Brain microvascular endothelial cell (primary cell): ENCODE results near the gene LRRN4.

Source experiments
- DNase-seq: peaks from one replicate; pipeline ENCODE4 v3.0.0-alpha.2; 2020
- H3K27ac ChIP-seq: fragments of 250-450 bp; sonication (Bioruptor Pico); 2 replicates; pipeline ENCODE4 v1.5.1; 2020; ENCODE audit warnings: mild to moderate bottlenecking, moderate library complexity
- H3K27me3 ChIP-seq: fragments of 250-450 bp; sonication (Bioruptor Pico); replicated peaks from 2 replicates; pipeline ENCODE4 v1.5.1; 2020; ENCODE audit warnings: mild to moderate bottlenecking
- H3K36me3 ChIP-seq: fragments of 250-450 bp; sonication (Bioruptor Pico); replicated peaks from 2 replicates; pipeline ENCODE4 v1.5.1; 2020; ENCODE audit warnings: mild to moderate bottlenecking
- H3K4me3 ChIP-seq: 2 replicates; pipeline ENCODE4 v1.5.1; 2011; ENCODE audit warnings: low read depth, mild to moderate bottlenecking, control low read depth, low read length, moderate library complexity
- CTCF ChIP-seq: IDR thresholded peaks from 2 replicates; pipeline ENCODE4 v1.5.1; 2011; ENCODE audit warnings: low read depth, mild to moderate bottlenecking, moderate library complexity, low read length, control low read depth, inconsistent platforms; ENCODE audit errors: missing control alignments
- in situ Hi-C: cut with HindIII; loops from 2 replicates; pipeline ENCODE4 v1.10.0; 2017; ENCODE audit warnings: low sequenced_read_pairs, low pct_ligation_motif_present

Gene LRRN4

GRCh38 chr20:6070829-6071695, 17.2 kb upstream of the LRRN4 start:
- in situ Hi-C loops = no loop called here
- TF ChIP-seq CTCF = no peak
- no peaks in the 10 kb centered on the region for H3K36me3 ChIP-seq

GRCh38 chr20:6069669-6070068, 15.8 kb upstream of the LRRN4 start:
- no peak overlapping the region for H3K27ac ChIP-seq
- H3K36me3 ChIP-seq = no peaks in the 10 kb centered on the region
- DNase-seq = no peak
- H3K4me3 ChIP-seq = no peak overlapping the region
- TF ChIP-seq CTCF = no peak
- in situ Hi-C loops = no loop called here
- no peaks in the 10 kb centered on the region for H3K27me3 ChIP-seq

More at GRCh38 chr20:6070829-6071695, 17.2 kb upstream of the LRRN4 start:
- no peak overlapping the region for H3K27ac ChIP-seq
- H3K4me3 ChIP-seq = no peak overlapping the region
- no peak for DNase-seq
- H3K27me3 ChIP-seq = no peaks in the 10 kb centered on the region

GRCh38 chr20:6067763-6068318, 14.0 kb upstream of the LRRN4 start:
- no peak for DNase-seq
- Histone ChIP-seq H3K4me3 (no peak overlapping the region), H3K27ac (no peak overlapping the region), H3K36me3 (no peaks in the 10 kb centered on the region), H3K27me3 (no peaks in the 10 kb centered on the region)
- in situ Hi-C loops = no loop called here
- TF ChIP-seq CTCF = no peak

GRCh38 chr20:6066582-6066981, 12.7 kb upstream of the LRRN4 start:
- no peak overlapping the region for H3K27ac ChIP-seq
- in situ Hi-C loops = no loop called here
- no peak for TF ChIP-seq CTCF

GRCh38 chr20:6061544-6061943, 7.7 kb upstream of the LRRN4 start:
- in situ Hi-C loops = no loop called here
- TF ChIP-seq CTCF = no peak
- H3K27me3 ChIP-seq = no peaks in the 10 kb centered on the region
- no peak overlapping the region for H3K27ac ChIP-seq
- H3K4me3 ChIP-seq = no peak overlapping the region
- DNase-seq = no peak
- no peaks in the 10 kb centered on the region for H3K36me3 ChIP-seq

More at GRCh38 chr20:6066582-6066981, 12.7 kb upstream of the LRRN4 start:
- H3K4me3 ChIP-seq = no peak overlapping the region
- no peak for DNase-seq
- H3K36me3 ChIP-seq = no peaks in the 10 kb centered on the region
- no peaks in the 10 kb centered on the region for H3K27me3 ChIP-seq

- no peak for TF ChIP-seq CTCF
- Histone ChIP-seq H3K27me3 (no peaks in the 10 kb centered on the region), H3K4me3 (no peak overlapping the region), H3K27ac (no peak overlapping the region), H3K36me3 (no peaks in the 10 kb centered on the region)
- DNase-seq = no peak
- in situ Hi-C loops = no loop called here
Measured at GRCh38 chr20:6060213-6060612, 6.4 kb upstream of the LRRN4 start.
